SU-DHL-6 (cell line): ENCODE results near the gene TADA2B.

Source experiments
- H2AFZ ChIP-seq: fragments of 200-600 bp; sonication (generic); 2 replicates; pipeline ENCODE4 v1.6.1; 2014; ENCODE audit warnings: low read depth, mild to moderate bottlenecking, moderate library complexity, mixed read lengths, antibody characterized with exemption, low read length; ENCODE audit not compliant: severe bottlenecking
- H3F3A ChIP-seq: fragments of 200-600 bp; shearing (Covaris generic); 2 replicates; pipeline ENCODE4 v1.6.0; 2016; ENCODE audit warnings: antibody characterized with exemption, mild to moderate bottlenecking; ENCODE audit not compliant: insufficient read depth
- H3K27ac ChIP-seq: fragments of 200-600 bp; sonication (generic); 2 replicates; pipeline ENCODE4 v1.5.1; 2016; ENCODE audit warnings: low read depth, mild to moderate bottlenecking, low read length, moderate library complexity, mixed read lengths
- H3K27me3 ChIP-seq: fragments of 200-600 bp; sonication (generic), shearing (Covaris generic); 2 replicates; pipeline ENCODE4 v1.6.0; 2014; ENCODE audit warnings: mild to moderate bottlenecking, low read length
- H3K36me3 ChIP-seq: fragments of 200-600 bp; sonication (generic); 2 replicates; pipeline ENCODE4 v1.6.1; 2014; ENCODE audit warnings: mild to moderate bottlenecking, low read length, mixed read lengths
- H3K4me2 ChIP-seq: fragments of 300-600, 200-600 bp; shearing (Covaris generic), sonication (generic); 2 replicates; pipeline ENCODE4 v1.6.0; 2014; ENCODE audit warnings: low read length, low read depth, mild to moderate bottlenecking; ENCODE audit not compliant: poor library complexity, severe bottlenecking
- H3K4me3 ChIP-seq: fragments of 200-600 bp; sonication (generic); 2 replicates; pipeline ENCODE4 v1.5.1; 2014; ENCODE audit warnings: antibody characterized with exemption, low read length, mild to moderate bottlenecking, mixed read lengths; ENCODE audit not compliant: insufficient read depth, poor library complexity, severe bottlenecking
- H3K79me2 ChIP-seq: fragments of 200-600 bp; sonication (generic); 2 replicates; pipeline ENCODE4 v1.6.1; 2014; ENCODE audit warnings: mild to moderate bottlenecking, low read length, moderate library complexity; ENCODE audit not compliant: insufficient read depth
- H3K9ac ChIP-seq: fragments of 200-600 bp; sonication (generic); 2 replicates; pipeline ENCODE4 v1.7.0; 2014; ENCODE audit warnings: mild to moderate bottlenecking, low read length
- H3K9me2 ChIP-seq: fragments of 200-600 bp; sonication (generic); replicated peaks from 2 replicates; pipeline ENCODE4 v1.6.1; 2014; ENCODE audit warnings: low read length; ENCODE audit not compliant: insufficient read depth
- H3K9me3 ChIP-seq: fragments of 200-600 bp; sonication (generic); 2 replicates; pipeline ENCODE4 v1.6.1; 2014; ENCODE audit warnings: low read length, mixed read lengths; ENCODE audit not compliant: insufficient read depth
- H4K20me1 ChIP-seq: fragments of 200-600 bp; sonication (generic); 2 replicates; pipeline ENCODE4 v1.6.1; 2014; ENCODE audit warnings: low read depth, mild to moderate bottlenecking, antibody characterized with exemption, low read length, moderate library complexity, mixed read lengths
- CTCF ChIP-seq: fragments of 200-600 bp; sonication (generic); IDR thresholded peaks from one replicate; pipeline ENCODE4 v1.5.1; 2017; ENCODE audit warnings: antibody characterized with exemption, mild to moderate bottlenecking, low read length, moderate library complexity; ENCODE audit not compliant: insufficient read depth, poor library complexity, severe bottlenecking
- EZH2phosphoT487 ChIP-seq: fragments of 200-600 bp; sonication (generic), shearing (Covaris generic); conservative IDR thresholded peaks from 2 replicates; pipeline ENCODE4 v1.6.1; 2018; ENCODE audit warnings: mild to moderate bottlenecking, antibody characterized with exemption, low read length, moderate library complexity, mixed read lengths

Gene TADA2B

DNA sequence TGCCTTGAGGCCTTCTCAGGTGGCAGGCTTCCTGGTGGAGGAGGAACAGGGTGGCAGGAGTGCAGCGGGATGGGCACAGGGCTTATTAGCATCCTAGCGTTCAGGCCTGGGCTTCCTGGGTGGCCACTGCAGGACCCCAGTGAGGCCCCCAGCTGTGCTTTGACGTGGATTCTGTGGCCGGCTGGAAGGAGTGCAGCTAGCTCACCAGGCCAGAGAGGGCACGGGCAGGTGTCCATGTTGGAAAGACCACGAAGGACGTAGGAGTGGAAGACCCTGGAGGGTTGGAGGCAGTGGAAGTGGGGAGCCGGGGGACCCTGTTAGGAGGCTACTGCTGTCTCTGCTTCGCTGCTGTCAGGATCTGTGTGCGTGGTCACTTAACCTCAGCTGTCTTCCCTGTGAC, 13.3 kb upstream of the TADA2B start:
- Histone ChIP-seq H3K79me2 (no peaks in the 10 kb centered on the region), H3K4me3 (no peak overlapping the region), H3K9me2 (no peaks in the 10 kb centered on the region), H3K27ac (no peak overlapping the region), H3K27me3 (no peaks in the 10 kb centered on the region), H2AFZ (no peak overlapping the region), H3F3A (no peaks in the 10 kb centered on the region), H3K36me3 (no peaks in the 10 kb centered on the region), H4K20me1 (no peaks in the 10 kb centered on the region), H3K4me2 (no peak overlapping the region), H3K9me3 (no peaks in the 10 kb centered on the region), H3K9ac (no peak overlapping the region)
- TF ChIP-seq EZH2phosphoT487 (no peak), CTCF (no peak)

GRCh38 chr4:7030856-7031255, 12.3 kb upstream of the TADA2B start:
- no peaks in the 10 kb centered on the region for H4K20me1 ChIP-seq
- TF ChIP-seq CTCF (no peak), EZH2phosphoT487 (no peak)
- H3K9me2 ChIP-seq = no peaks in the 10 kb centered on the region
- no peak overlapping the region for H3K9ac ChIP-seq
- no peaks in the 10 kb centered on the region for H3K27me3 ChIP-seq
- no peaks in the 10 kb centered on the region for H3K36me3 ChIP-seq
- no peaks in the 10 kb centered on the region for H3K9me3 ChIP-seq
- H2AFZ ChIP-seq = no peak overlapping the region
- H3F3A ChIP-seq = no peaks in the 10 kb centered on the region
- H3K79me2 ChIP-seq = no peaks in the 10 kb centered on the region
- H3K4me2 ChIP-seq = no peak overlapping the region
- no peak overlapping the region for H3K27ac ChIP-seq
- no peak overlapping the region for H3K4me3 ChIP-seq

- H3K36me3 ChIP-seq = no peaks in the 10 kb centered on the region
- H3K27me3 ChIP-seq = no peaks in the 10 kb centered on the region
- H3K9ac ChIP-seq = no peak overlapping the region
- TF ChIP-seq EZH2phosphoT487 (no peak), CTCF (no peak)
- no peak overlapping the region for H2AFZ ChIP-seq
- H3K4me2 ChIP-seq = no peak overlapping the region
- no peak overlapping the region for H3K27ac ChIP-seq
- H3K9me2 ChIP-seq = no peaks in the 10 kb centered on the region
- no peaks in the 10 kb centered on the region for H3F3A ChIP-seq
- H4K20me1 ChIP-seq = no peaks in the 10 kb centered on the region
- no peaks in the 10 kb centered on the region for H3K9me3 ChIP-seq
- H3K79me2 ChIP-seq = no peaks in the 10 kb centered on the region
- H3K4me3 ChIP-seq = no peak overlapping the region
These were observed 11.4 kb upstream of the TADA2B start for GRCh38 chr4:7031558-7032449.
